PC-3 (cell line): ENCODE results near the gene PTMS. TPM values are rescaled to one million over a fixed set of nuclear protein-coding genes. Genes with fewer than 3 reads are reported as not detected.

Source experiments
- ATAC-seq: fragments of 200-7000 bp; cut with Tn5 transposase; 2 replicates; pipeline ENCODE4 v1.9.1; 2020; ENCODE audit warnings: mild to moderate bottlenecking, moderate library complexity
- BruUV-seq: library from RNA; stranded (reverse); fragments of 400-500 nt; replicated peaks from 2 replicates; lab custom pipeline; 2021; lab: Mats Ljungman, UMichigan
- CTCF ChIA-PET: fragments of 300-600 bp; sonication (Branson Sonifier 250); formaldehyde crosslinking; loops from one replicate; lab custom pipeline; 2022; ENCODE audit warnings: antibody characterized with exemption; lab: Charles Lee
- POLR2A ChIA-PET: fragments of 300-600 bp; sonication (Branson Sonifier 250); formaldehyde crosslinking; loops from one replicate; lab custom pipeline; 2022; ENCODE audit warnings: antibody characterized with exemption; ENCODE audit not compliant: unreplicated experiment; lab: Charles Lee
- DNase-seq: peaks from one replicate; pipeline ENCODE4 v3.0.0-alpha.2; 2015
- H2AFZ ChIP-seq: fragments of 300-600 bp; sonication (generic); 2 replicates; pipeline ENCODE4 v1.6.0; 2016; ENCODE audit warnings: antibody characterized with exemption, low read length
- H3F3A ChIP-seq: fragments of 300-600 bp; sonication (generic); one replicate; pipeline ENCODE4 v1.6.0; 2017; ENCODE audit warnings: antibody characterized with exemption, low read length, control low read depth, mild to moderate bottlenecking; ENCODE audit not compliant: unreplicated experiment
- H3K27ac ChIP-seq: fragments of 300-600 bp; sonication (generic); 2 replicates; pipeline ENCODE4 v1.5.1; 2016; ENCODE audit warnings: mild to moderate bottlenecking, low read length
- H3K27me3 ChIP-seq: fragments of 300-600 bp; sonication (generic); 2 replicates; pipeline ENCODE4 v1.6.1; 2016; ENCODE audit warnings: low read length, mixed read lengths
- H3K36me3 ChIP-seq: fragments of 300-600 bp; sonication (generic); 2 replicates; pipeline ENCODE4 v1.6.1; 2016; ENCODE audit warnings: low read depth, mixed run types, low read length, mixed read lengths
- H3K4me1 ChIP-seq: fragments of 300-600 bp; sonication (generic); 2 replicates; pipeline ENCODE4 v1.5.1; 2016; ENCODE audit warnings: low read length; ENCODE audit not compliant: insufficient read depth
- H3K4me2 ChIP-seq: fragments of 300-600 bp; sonication (generic); 2 replicates; pipeline ENCODE4 v1.6.0; 2016; ENCODE audit warnings: low read length
- H3K4me3 ChIP-seq: fragments of 300-600 bp; sonication (generic); 2 replicates; pipeline ENCODE4 v1.5.1; 2016; ENCODE audit warnings: mild to moderate bottlenecking, low read length, mixed read lengths
- H3K79me2 ChIP-seq: fragments of 300-600 bp; sonication (generic); 2 replicates; pipeline ENCODE4 v1.6.1; 2017; ENCODE audit warnings: low read length, mixed read lengths
- H3K9ac ChIP-seq: fragments of 300-600 bp; sonication (generic); 2 replicates; pipeline ENCODE4 v1.6.0; 2016; ENCODE audit warnings: mild to moderate bottlenecking, low read length
- H3K9me2 ChIP-seq: fragments of 300-600 bp; sonication (generic); replicated peaks from 2 replicates; pipeline ENCODE4 v1.6.1; 2016; ENCODE audit warnings: mixed run types, low read length, mixed read lengths
- H3K9me3 ChIP-seq: fragments of 300-600 bp; sonication (generic); 2 replicates; pipeline ENCODE4 v1.6.1; 2016; ENCODE audit warnings: low read length, mixed read lengths
- H4K20me1 ChIP-seq: fragments of 300-600 bp; sonication (generic); 2 replicates; pipeline ENCODE4 v1.6.1; 2016; ENCODE audit warnings: low read length, mixed read lengths
- CTCF ChIP-seq: fragments of 300-600 bp; sonication (generic); conservative IDR thresholded peaks from 2 replicates; pipeline ENCODE4 v1.5.1; 2017; ENCODE audit warnings: antibody characterized with exemption, low read depth, mild to moderate bottlenecking, low read length
- EZH2 ChIP-seq: fragments of 300-600 bp; sonication (generic); IDR thresholded peaks from one replicate; pipeline ENCODE4 v1.6.1; 2017; ENCODE audit warnings: antibody characterized with exemption, mild to moderate bottlenecking, low read length; ENCODE audit not compliant: unreplicated experiment
- EZH2phosphoT487 ChIP-seq: fragments of 300-600 bp; sonication (generic); IDR thresholded peaks from 2 replicates; pipeline ENCODE4 v1.6.1; 2018; ENCODE audit warnings: mild to moderate bottlenecking, antibody characterized with exemption, low read length, borderline replicate concordance
- intact Hi-C: fragments of 100-400 bp; cut with micrococcal nuclease; formaldehyde crosslinking; loops from 2 replicates; pipeline ENCODE4 v1.9.0; 2023
- total RNA-seq: library from RNA; depleted of rRNA; stranded (reverse); fragments of >200 nt; gene quantifications from 2 replicates; pipeline ENCODE4 v1.2.3, GENCODE V29; 2014

Gene PTMS
- total RNA-seq, 1 experiment from 2014 or later = 46.4 TPM

GRCh38 chr12:6796576-6796975 is 30.4 kb downstream of the PTMS start:
- no peak overlapping the region for H3K4me2 ChIP-seq
- no peaks in the 10 kb centered on the region for H3K4me1 ChIP-seq
- no peaks in the 10 kb centered on the region for H3K36me3 ChIP-seq
- H3K79me2 ChIP-seq = no peaks in the 10 kb centered on the region
- POLR2A ChIA-PET = no interaction called here
- no peak overlapping the region for H3K27ac ChIP-seq
- BruUV-seq = no TSS peak
- H4K20me1 ChIP-seq = no peaks in the 10 kb centered on the region
- H3K27me3 ChIP-seq = no peaks in the 10 kb centered on the region
- no peaks in the 10 kb centered on the region for H3K9me3 ChIP-seq
- H3K4me3 ChIP-seq = no peak overlapping the region
- TF ChIP-seq CTCF (no peak), EZH2phosphoT487 (no peak), EZH2 (no peak)
- no peak for DNase-seq
- no peaks in the 10 kb centered on the region for H3K9me2 ChIP-seq
- no peak overlapping the region for H2AFZ ChIP-seq
- no peak overlapping the region for H3K9ac ChIP-seq
- intact Hi-C loops = no loop called here
- CTCF ChIA-PET = no interaction called here
- no peaks in the 10 kb centered on the region for H3F3A ChIP-seq
- ATAC-seq = no peak

- TF ChIP-seq EZH2phosphoT487 = no peak
- TF ChIP-seq EZH2 = no peak
- no peak for TF ChIP-seq CTCF
- Histone ChIP-seq H3K4me2 (no peak overlapping the region), H4K20me1 (no peaks in the 10 kb centered on the region), H3K4me3 (no peak overlapping the region), H3K9me3 (no peaks in the 10 kb centered on the region), H3K4me1 (no peaks in the 10 kb centered on the region), H3F3A (no peaks in the 10 kb centered on the region), H2AFZ (no peak overlapping the region), H3K9ac (no peak overlapping the region), H3K36me3 (no peaks in the 10 kb centered on the region), H3K9me2 (no peaks in the 10 kb centered on the region), H3K79me2 (no peaks in the 10 kb centered on the region), H3K27me3 (no peaks in the 10 kb centered on the region), H3K27ac (no peak overlapping the region)
- ChIA-PET POLR2A (no interaction called here), CTCF (no interaction called here)
- intact Hi-C loops = no loop called here
- no TSS peak for BruUV-seq
- DNase-seq (no peak), ATAC-seq (no peak)
Measured at GRCh38 chr12:6799147-6799546, 33.0 kb downstream of the PTMS start.

DNA sequence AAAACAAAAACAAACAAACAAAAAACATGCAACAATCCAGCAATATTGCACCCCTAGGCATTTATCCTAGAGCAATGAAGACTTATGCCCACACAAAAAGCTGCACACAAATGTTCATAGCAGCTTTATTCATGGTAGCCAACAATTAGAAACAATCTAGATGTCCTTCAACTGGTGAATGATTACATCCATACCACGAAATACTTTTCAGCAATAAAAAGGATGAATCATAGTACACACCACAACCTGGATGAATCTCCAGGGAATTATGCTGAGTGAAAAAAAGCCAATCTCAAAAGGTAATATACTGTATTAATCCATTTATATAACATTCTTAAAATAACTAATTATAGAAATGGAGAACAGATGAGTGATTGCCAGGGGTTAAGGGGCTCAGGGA is 41.0 kb downstream of the PTMS start:
- H2AFZ ChIP-seq = no peak overlapping the region
- DNase-seq (peak; percentile 43), ATAC-seq (peak; percentile 67; the same call in 1 of the 2 replicates)
- H3K9ac ChIP-seq = no peak overlapping the region
- H3K4me1 ChIP-seq = no peaks in the 10 kb centered on the region
- no peaks in the 10 kb centered on the region for H3K79me2 ChIP-seq
- no peak overlapping the region for H3K27ac ChIP-seq
- TF ChIP-seq CTCF = no peak
- no peak for TF ChIP-seq EZH2
- TF ChIP-seq EZH2phosphoT487 = no peak
- no peaks in the 10 kb centered on the region for H4K20me1 ChIP-seq
- H3K36me3 ChIP-seq = no peaks in the 10 kb centered on the region
- CTCF ChIA-PET = no interaction called here
- H3K4me2 ChIP-seq = no peak overlapping the region
- intact Hi-C loops = no loop called here
- no peaks in the 10 kb centered on the region for H3K27me3 ChIP-seq
- no peaks in the 10 kb centered on the region for H3K9me2 ChIP-seq
- BruUV-seq = no TSS peak
- no peak overlapping the region for H3K4me3 ChIP-seq
- POLR2A ChIA-PET = interaction anchor here (0.7 kb wide), 1 partner anchor 44 kb away, joined by 3 read pairs; no protein-coding TSS in a partner anchor
- H3K9me3 ChIP-seq = no peaks in the 10 kb centered on the region
- H3F3A ChIP-seq = no peaks in the 10 kb centered on the region
